ENCODE data around the gene NIPAL1.

GRCh38 chr4:48016141-48017107 is at the start of gene NIPAL1, which contains the start of gene CNGA1:
- TF ChIP-seq CTCF (IDR thresholded peaks at IDR 0.05; ENCODE audit: low read depth, low read length, poor library complexity, severe bottlenecking) (peak; percentile 79), EZH2phosphoT487 (IDR thresholded peaks at IDR 0.05; ENCODE audit: borderline replicate concordance, low read length) (no peak)

Measured in DOHH2 (cell line).